ENCODE data around the gene MACROH2A1.

Gene MACROH2A1

DNA sequence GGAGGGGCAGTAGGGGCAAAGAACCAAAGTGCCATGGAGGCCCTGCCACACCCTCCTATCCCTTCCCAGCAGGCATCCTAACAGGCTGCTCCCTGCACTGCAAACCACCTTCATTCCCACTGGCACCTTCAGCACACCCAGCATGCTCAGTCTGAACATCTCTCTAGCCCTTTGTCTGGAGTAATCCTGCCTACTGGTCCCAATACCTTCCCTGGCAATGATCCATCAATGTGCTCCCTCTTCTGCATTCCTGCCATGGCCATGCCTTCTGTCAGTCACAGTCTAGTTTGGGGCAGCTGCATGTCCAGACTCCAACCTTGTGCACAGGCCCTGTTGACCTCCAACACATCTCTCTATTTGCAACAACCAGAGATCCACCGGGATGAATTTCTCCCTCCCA is 4.9 kb downstream of the MACROH2A1 start:
- Histone ChIP-seq H3K4me2 (ENCODE audit: low read length) (no peak overlapping the region), H4K20me1 (ENCODE audit: insufficient read depth, low read length) (no peaks in the 10 kb centered on the region), H3K36me3 (ENCODE audit: insufficient read depth, low read length) (peaks cover 49% of the 10 kb centered on the region; the same call in 1 of the 2 replicates), H3K4me3 (ENCODE audit: low read depth, low read length, poor library complexity, severe bottlenecking) (no peak overlapping the region), H3K9me2 (ENCODE audit: low read depth, low read length) (no peaks in the 10 kb centered on the region), H3K4me1 (ENCODE audit: insufficient read depth, low read length, severe bottlenecking) (peaks cover 32% of the 10 kb centered on the region), H3K9me3 (ENCODE audit: low read length) (no peaks in the 10 kb centered on the region), H3K27ac (ENCODE audit: low read depth, low read length, poor library complexity, severe bottlenecking) (no peak overlapping the region), H3K27me3 (ENCODE audit: insufficient read depth, low read length) (no peaks in the 10 kb centered on the region), H3K9ac (ENCODE audit: low read length) (no peak overlapping the region), H3F3A (ENCODE audit: insufficient read depth, low read length) (no peaks in the 10 kb centered on the region), H3K79me2 (ENCODE audit: insufficient read depth, low read length) (peaks cover 94% of the 10 kb centered on the region), H2AFZ (ENCODE audit: low read length) (no peak overlapping the region)
- no peak for TF ChIP-seq EZH2 (IDR thresholded peaks at IDR 0.05; ENCODE audit: borderline replicate concordance, low read length)
- TF ChIP-seq, protein P1, sequence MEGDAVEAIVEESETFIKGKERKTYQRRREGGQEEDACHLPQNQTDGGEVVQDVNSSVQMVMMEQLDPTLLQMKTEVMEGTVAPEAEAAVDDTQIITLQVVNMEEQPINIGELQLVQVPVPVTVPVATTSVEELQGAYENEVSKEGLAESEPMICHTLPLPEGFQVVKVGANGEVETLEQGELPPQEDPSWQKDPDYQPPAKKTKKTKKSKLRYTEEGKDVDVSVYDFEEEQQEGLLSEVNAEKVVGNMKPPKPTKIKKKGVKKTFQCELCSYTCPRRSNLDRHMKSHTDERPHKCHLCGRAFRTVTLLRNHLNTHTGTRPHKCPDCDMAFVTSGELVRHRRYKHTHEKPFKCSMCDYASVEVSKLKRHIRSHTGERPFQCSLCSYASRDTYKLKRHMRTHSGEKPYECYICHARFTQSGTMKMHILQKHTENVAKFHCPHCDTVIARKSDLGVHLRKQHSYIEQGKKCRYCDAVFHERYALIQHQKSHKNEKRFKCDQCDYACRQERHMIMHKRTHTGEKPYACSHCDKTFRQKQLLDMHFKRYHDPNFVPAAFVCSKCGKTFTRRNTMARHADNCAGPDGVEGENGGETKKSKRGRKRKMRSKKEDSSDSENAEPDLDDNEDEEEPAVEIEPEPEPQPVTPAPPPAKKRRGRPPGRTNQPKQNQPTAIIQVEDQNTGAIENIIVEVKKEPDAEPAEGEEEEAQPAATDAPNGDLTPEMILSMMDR (IDR thresholded peaks at IDR 0.05; ENCODE audit: low read length): no peak

DNA sequence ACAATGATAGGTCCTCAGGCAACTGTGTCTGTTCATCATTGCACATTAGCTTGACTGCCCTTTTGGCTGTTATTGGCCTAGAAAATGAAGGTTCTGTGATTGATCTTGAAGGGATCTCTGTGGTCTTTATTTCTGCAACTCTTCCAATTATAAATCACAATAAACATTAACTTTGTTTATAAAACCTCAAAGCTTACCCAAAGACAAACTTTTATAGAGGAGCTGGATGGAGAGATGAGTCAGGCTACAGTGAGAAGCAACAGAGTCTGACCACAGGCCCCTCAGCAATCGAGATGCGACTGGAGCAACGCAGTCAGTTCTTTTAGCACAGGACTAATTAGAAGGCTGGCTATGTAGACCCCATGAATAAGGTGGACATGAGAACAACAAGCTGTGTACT is 5.3 kb downstream of the MACROH2A1 start:
- no peak for TF ChIP-seq EZH2 (IDR thresholded peaks at IDR 0.05; ENCODE audit: borderline replicate concordance, low read length)
- TF ChIP-seq, protein P1 (IDR thresholded peaks at IDR 0.05; ENCODE audit: low read length): no peak
- Histone ChIP-seq H3K9ac (ENCODE audit: low read length) (no peak overlapping the region), H3K27ac (ENCODE audit: low read depth, low read length, poor library complexity, severe bottlenecking) (no peak overlapping the region)

DNA sequence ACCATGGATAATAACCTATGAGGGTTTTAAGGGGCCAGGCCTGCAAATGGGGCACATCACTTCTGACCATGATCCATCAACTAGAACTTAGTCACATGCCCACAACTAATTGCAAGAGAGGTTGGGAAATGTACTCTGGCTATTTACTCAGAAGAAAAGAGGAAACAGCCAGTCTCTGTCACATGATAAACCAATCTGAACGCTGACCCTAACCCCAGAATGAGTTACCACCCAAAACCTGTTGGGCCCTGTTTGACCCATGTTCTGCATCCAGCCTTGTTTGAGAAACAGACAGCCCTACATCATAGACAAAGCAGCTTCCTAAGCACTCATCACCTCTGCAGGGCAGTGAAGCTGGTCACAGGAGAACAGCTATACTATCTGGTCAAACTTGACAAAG is 5.8 kb downstream of the MACROH2A1 start:
- Histone ChIP-seq H3F3A (ENCODE audit: insufficient read depth, low read length) (no peaks in the 10 kb centered on the region), H3K9me2 (ENCODE audit: low read depth, low read length) (no peaks in the 10 kb centered on the region), H3K79me2 (ENCODE audit: insufficient read depth, low read length) (peaks cover 98% of the 10 kb centered on the region), H3K4me1 (ENCODE audit: insufficient read depth, low read length, severe bottlenecking) (peaks cover 32% of the 10 kb centered on the region), H3K27ac (ENCODE audit: low read depth, low read length, poor library complexity, severe bottlenecking) (no peak overlapping the region), H3K4me3 (ENCODE audit: low read depth, low read length, poor library complexity, severe bottlenecking) (no peak overlapping the region), H2AFZ (ENCODE audit: low read length) (no peak overlapping the region), H3K27me3 (ENCODE audit: insufficient read depth, low read length) (no peaks in the 10 kb centered on the region), H3K36me3 (ENCODE audit: insufficient read depth, low read length) (peaks cover 58% of the 10 kb centered on the region; the same call in 1 of the 2 replicates), H3K4me2 (ENCODE audit: low read length) (no peak overlapping the region), H3K9me3 (ENCODE audit: low read length) (no peaks in the 10 kb centered on the region), H3K9ac (ENCODE audit: low read length) (no peak overlapping the region), H4K20me1 (ENCODE audit: insufficient read depth, low read length) (no peaks in the 10 kb centered on the region)
- TF ChIP-seq, protein P1 (IDR thresholded peaks at IDR 0.05; ENCODE audit: low read length): no peak
- no peak for TF ChIP-seq EZH2 (IDR thresholded peaks at IDR 0.05; ENCODE audit: borderline replicate concordance, low read length)

More for the DNA sequence above, 5.3 kb downstream of the MACROH2A1 start:
- Histone ChIP-seq H3K4me2 (ENCODE audit: low read length) (no peak overlapping the region), H3F3A (ENCODE audit: insufficient read depth, low read length) (no peaks in the 10 kb centered on the region), H4K20me1 (ENCODE audit: insufficient read depth, low read length) (no peaks in the 10 kb centered on the region), H3K4me3 (ENCODE audit: low read depth, low read length, poor library complexity, severe bottlenecking) (no peak overlapping the region), H3K4me1 (ENCODE audit: insufficient read depth, low read length, severe bottlenecking) (peaks cover 32% of the 10 kb centered on the region), H3K9me3 (ENCODE audit: low read length) (no peaks in the 10 kb centered on the region), H3K79me2 (ENCODE audit: insufficient read depth, low read length) (peaks cover 98% of the 10 kb centered on the region), H3K36me3 (ENCODE audit: insufficient read depth, low read length) (peaks cover 53% of the 10 kb centered on the region; the same call in 1 of the 2 replicates), H3K27me3 (ENCODE audit: insufficient read depth, low read length) (no peaks in the 10 kb centered on the region), H3K9me2 (ENCODE audit: low read depth, low read length) (no peaks in the 10 kb centered on the region), H2AFZ (ENCODE audit: low read length) (no peak overlapping the region)
